ENCODE measurements around the gene CAMKK2. TPM values are rescaled to one million over a fixed set of nuclear protein-coding genes. Genes with fewer than 3 reads are reported as not detected.

The CAMKK2 gene
- polyA plus RNA-seq, 1 donor from 2014 or later, result 29.2 TPM

GRCh38 chr12:121238604-121239350 lies 57.7 kb downstream of the CAMKK2 start:
- H3K79me2 ChIP-seq (replicated peaks; ENCODE audit: insufficient read depth, low read length), result no peaks in the 10 kb centered on the region
- no peaks in the 10 kb centered on the region for H3K9me3 ChIP-seq (ENCODE audit: low read length)
- no peaks in the 10 kb centered on the region for H3K27me3 ChIP-seq (ENCODE audit: insufficient read depth, low read depth, low read length)
- no peaks in the 10 kb centered on the region for H3F3A ChIP-seq (ENCODE audit: insufficient read depth, low read length, poor library complexity, severe bottlenecking)
- H4K20me1 ChIP-seq (ENCODE audit: insufficient read depth), result no peaks in the 10 kb centered on the region
- no peak overlapping the region for H3K9ac ChIP-seq (ENCODE audit: low read length)
- no peak overlapping the region for H2AFZ ChIP-seq (ENCODE audit: low read depth, low read length)
- TF ChIP-seq POLR2AphosphoS5 (IDR thresholded peaks at IDR 0.05) (no peak), EP300 (conservative IDR thresholded peaks at IDR 0.05; ENCODE audit: poor library complexity, severe bottlenecking) (no peak), EZH2 (IDR thresholded peaks at IDR 0.05; ENCODE audit: borderline replicate concordance, insufficient read depth, low read length, poor library complexity, severe bottlenecking) (no peak), RAD21 (conservative IDR thresholded peaks at IDR 0.05) (no peak), REST (IDR thresholded peaks at IDR 0.05; ENCODE audit: borderline replicate concordance) (no peak), TAF1 (IDR thresholded peaks at IDR 0.05; ENCODE audit: low read depth) (no peak), SMC3 (conservative IDR thresholded peaks at IDR 0.05; ENCODE audit: poor library complexity) (no peak), CTCF (IDR thresholded peaks at IDR 0.05; ENCODE audit: poor library complexity, severe bottlenecking) (no peak), MXI1 (conservative IDR thresholded peaks at IDR 0.05; ENCODE audit: poor library complexity, severe bottlenecking) (no peak)
- no peaks in the 10 kb centered on the region for H3K9me2 ChIP-seq (ENCODE audit: insufficient read depth, low read length)
- no peak overlapping the region for H3K4me3 ChIP-seq (ENCODE audit: low read length)
- H3K27ac ChIP-seq (ENCODE audit: low read length), result no peak overlapping the region
- H3K36me3 ChIP-seq (ENCODE audit: insufficient read depth, low read length), result no peaks in the 10 kb centered on the region
- no peak overlapping the region for H3K4me2 ChIP-seq (ENCODE audit: low read length)

GRCh38 chr12:121238086-121238485 lies 58.4 kb downstream of the CAMKK2 start:
- Histone ChIP-seq H3K9me2 (ENCODE audit: insufficient read depth, low read length) (no peaks in the 10 kb centered on the region), H3K4me3 (ENCODE audit: low read length) (no peak overlapping the region), H3K9me3 (ENCODE audit: low read length) (no peaks in the 10 kb centered on the region), H3K79me2 (replicated peaks; ENCODE audit: insufficient read depth, low read length) (no peaks in the 10 kb centered on the region), H3F3A (ENCODE audit: insufficient read depth, low read length, poor library complexity, severe bottlenecking) (no peaks in the 10 kb centered on the region), H3K27ac (ENCODE audit: low read length) (no peak overlapping the region), H4K20me1 (ENCODE audit: insufficient read depth) (no peaks in the 10 kb centered on the region), H3K4me2 (ENCODE audit: low read length) (no peak overlapping the region), H3K36me3 (ENCODE audit: insufficient read depth, low read length) (no peaks in the 10 kb centered on the region), H3K9ac (ENCODE audit: low read length) (no peak overlapping the region), H2AFZ (ENCODE audit: low read depth, low read length) (no peak overlapping the region), H3K27me3 (ENCODE audit: insufficient read depth, low read depth, low read length) (no peaks in the 10 kb centered on the region)
- TF ChIP-seq EP300 (conservative IDR thresholded peaks at IDR 0.05; ENCODE audit: poor library complexity, severe bottlenecking) (no peak), CTCF (IDR thresholded peaks at IDR 0.05; ENCODE audit: poor library complexity, severe bottlenecking) (no peak), EZH2 (IDR thresholded peaks at IDR 0.05; ENCODE audit: borderline replicate concordance, insufficient read depth, low read length, poor library complexity, severe bottlenecking) (no peak)
